Measurements from ENCODE around the gene CMTM3.

Gene CMTM3

GRCh38 chr16:66599726-66600125 is 4.8 kb upstream of the CMTM3 start:
- in situ Hi-C loops (cut with MboI; ENCODE audit: low pct_unique_long_range_greater_than_20kb, low sequenced_read_pairs, unreplicated experiment) = loop anchor here (25.0 kb wide), 1 partner anchor 187 kb away; no protein-coding TSS in a partner anchor
- no peak for DNase-seq (ENCODE audit: low spot score)
- no peak for TF ChIP-seq CTCF (IDR thresholded peaks at IDR 0.05; ENCODE audit: extremely low read depth, insufficient read depth, missing control alignments)

- DNase-seq (ENCODE audit: low spot score) = no peak
- TF ChIP-seq CTCF (IDR thresholded peaks at IDR 0.05; ENCODE audit: extremely low read depth, insufficient read depth, missing control alignments) = no peak
- in situ Hi-C loops (cut with MboI; ENCODE audit: low pct_unique_long_range_greater_than_20kb, low sequenced_read_pairs, unreplicated experiment) = no loop called here
Measured at GRCh38 chr16:66600477-66600876, 4.0 kb upstream of the CMTM3 start.

- in situ Hi-C loops (cut with MboI; ENCODE audit: low pct_unique_long_range_greater_than_20kb, low sequenced_read_pairs, unreplicated experiment) = no loop called here
- no peak for DNase-seq (ENCODE audit: low spot score)
- TF ChIP-seq CTCF (IDR thresholded peaks at IDR 0.05; ENCODE audit: extremely low read depth, insufficient read depth, missing control alignments) = no peak
Measured at GRCh38 chr16:66601471-66601870, 3.0 kb upstream of the CMTM3 start.

GRCh38 chr16:66603537-66604375 is 748 bp upstream of the CMTM3 start:
- in situ Hi-C loops (cut with MboI; ENCODE audit: low pct_unique_long_range_greater_than_20kb, low sequenced_read_pairs, unreplicated experiment) = no loop called here
- peak; percentile 59 for DNase-seq (ENCODE audit: low spot score)
- TF ChIP-seq CTCF (IDR thresholded peaks at IDR 0.05; ENCODE audit: extremely low read depth, insufficient read depth, missing control alignments) = no peak

- peak; percentile 67 for DNase-seq (ENCODE audit: low spot score)
- no peak for TF ChIP-seq CTCF (IDR thresholded peaks at IDR 0.05; ENCODE audit: extremely low read depth, insufficient read depth, missing control alignments)
- in situ Hi-C loops (cut with MboI; ENCODE audit: low pct_unique_long_range_greater_than_20kb, low sequenced_read_pairs, unreplicated experiment) = no loop called here
Measured at GRCh38 chr16:66605177-66605978, 874 bp downstream of the CMTM3 start.

- in situ Hi-C loops (cut with MboI; ENCODE audit: low pct_unique_long_range_greater_than_20kb, low sequenced_read_pairs, unreplicated experiment) = no loop called here
- TF ChIP-seq CTCF (IDR thresholded peaks at IDR 0.05; ENCODE audit: extremely low read depth, insufficient read depth, missing control alignments) = no peak
- peak; percentile 74 for DNase-seq (ENCODE audit: low spot score)
Measured at GRCh38 chr16:66605979-66606751, 1.7 kb downstream of the CMTM3 start.
